NCI-H2107 (cell line): ENCODE measurements around the gene LPP.
"Not testable (repeated sequence)": the region's sequence is repeated elsewhere in the genome, so short reads cannot be mapped to it uniquely, and the experiment has no call there.

Experiments
- DNase-seq: peaks from one replicate; lab custom pipeline; 2025; lab: John Stamatoyannopoulos, UW

Gene LPP

DNA sequence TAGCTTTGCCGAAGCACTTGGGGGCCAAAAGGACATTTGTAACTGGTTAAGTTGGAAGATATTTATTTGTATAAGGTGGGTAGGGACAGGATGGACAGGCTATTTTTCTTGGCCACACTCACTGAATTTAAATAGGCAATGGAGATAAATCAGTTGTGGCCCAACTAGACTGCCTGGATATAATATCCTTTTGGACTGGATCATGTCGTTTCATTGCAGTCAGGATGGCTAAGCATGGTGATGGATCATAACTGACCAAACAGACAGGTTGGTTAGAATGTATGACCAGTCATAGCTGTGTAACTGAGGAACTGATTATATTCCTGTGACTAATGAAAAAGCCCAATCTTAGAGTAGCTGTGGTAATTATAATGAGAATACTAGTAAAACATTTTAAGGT lies 284.0 kb downstream of the LPP start:
- no peak for DNase-seq

- DNase-seq = no peak
Observed at GRCh38 chr3:188439080-188439479, 285.1 kb downstream of the LPP start.

DNA sequence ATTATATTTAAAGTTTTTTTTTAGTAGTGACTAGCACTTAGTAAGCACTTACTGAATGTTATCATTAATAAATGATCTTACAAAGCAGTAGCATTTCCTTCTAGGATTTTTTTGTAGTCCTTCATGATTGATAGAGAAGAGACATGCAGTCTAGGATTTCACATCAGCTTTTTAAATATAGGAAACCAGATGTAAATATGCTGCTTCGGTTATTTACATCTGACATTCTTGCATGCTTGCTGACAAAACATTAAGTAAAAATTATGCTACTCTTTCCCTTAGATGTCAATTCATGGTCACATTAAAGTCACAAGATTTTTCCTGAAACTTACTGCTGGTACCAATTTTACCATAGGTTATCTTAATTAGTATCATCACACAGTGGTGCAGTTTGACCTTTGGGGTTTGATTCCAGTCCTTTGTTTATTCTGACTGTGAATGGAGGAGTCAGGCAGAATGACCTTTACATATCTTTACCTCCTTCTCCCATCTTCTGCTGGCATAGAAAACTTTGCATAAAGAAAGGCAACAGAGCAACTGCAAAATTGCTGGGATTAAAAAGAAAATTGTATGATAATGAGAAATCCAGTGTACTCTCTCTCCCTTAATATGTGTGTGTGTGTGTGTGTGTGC lies 286.5 kb downstream of the LPP start:
- DNase-seq = no peak

- DNase-seq = no peak
Observed at GRCh38 chr3:188442430-188442829, 288.5 kb downstream of the LPP start.

DNA sequence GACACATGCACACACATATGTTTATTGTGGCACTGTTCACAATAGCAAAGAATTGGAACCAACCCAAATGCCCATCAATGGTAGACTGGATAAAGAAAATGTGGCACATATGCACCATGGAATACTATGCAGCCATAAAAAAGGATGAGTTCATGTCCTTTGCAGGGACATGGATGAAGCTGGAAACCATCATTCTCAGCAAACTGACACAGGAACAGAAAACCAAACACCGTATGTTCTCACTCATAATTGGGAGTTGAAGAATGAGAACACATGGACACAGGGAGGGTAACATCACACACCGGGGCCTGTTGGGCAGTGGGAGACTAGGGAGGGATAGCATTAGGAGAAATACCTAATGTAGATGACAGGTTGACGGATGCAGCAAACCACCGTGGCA lies 291.2 kb downstream of the LPP start:
- not testable (repeated sequence) for DNase-seq

DNA sequence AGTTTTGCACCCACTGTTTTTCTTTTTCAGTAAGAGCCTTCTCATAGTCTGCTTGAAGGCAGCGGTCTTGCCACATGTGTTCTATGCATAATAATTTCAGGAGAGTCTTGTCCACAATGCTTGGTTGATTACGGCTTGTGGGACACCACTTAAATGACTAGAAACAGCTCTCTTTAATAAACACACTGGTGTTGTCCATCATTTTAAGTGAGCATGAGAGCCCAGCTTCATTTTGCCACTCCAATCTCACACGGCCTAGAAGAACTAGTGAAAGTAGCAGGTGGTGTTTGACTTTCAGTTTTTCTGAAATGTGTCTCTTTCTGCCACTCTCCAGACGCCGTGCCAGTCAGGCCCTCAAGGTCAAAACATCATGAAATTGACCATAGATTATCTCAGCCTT lies 292.1 kb downstream of the LPP start:
- DNase-seq = no peak

GRCh38 chr3:188446766-188447165 lies 292.8 kb downstream of the LPP start:
- DNase-seq = no peak

GRCh38 chr3:188448813-188449212 lies 294.9 kb downstream of the LPP start:
- DNase-seq = no peak

DNA sequence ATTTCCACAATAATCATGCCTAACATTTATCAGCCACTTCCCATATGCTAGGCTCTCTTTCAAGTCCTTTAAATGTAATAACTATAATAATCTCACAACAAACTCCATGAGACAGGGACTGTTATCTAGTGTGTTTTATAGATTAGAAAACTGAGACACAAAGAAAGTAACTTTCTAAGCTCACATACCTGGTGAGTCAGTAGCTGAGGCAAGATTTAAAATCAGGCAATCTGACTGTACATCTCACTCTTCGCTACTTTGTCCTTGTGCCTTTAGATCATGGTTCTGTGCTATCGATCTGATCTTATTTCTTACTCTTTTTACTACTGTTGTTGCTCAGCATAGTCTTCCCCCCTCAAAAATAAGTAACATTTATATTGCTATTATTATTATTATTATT lies 295.5 kb downstream of the LPP start:
- no peak for DNase-seq

- no peak for DNase-seq
Observed at GRCh38 chr3:188452158-188452772, 298.3 kb downstream of the LPP start.

- DNase-seq = no peak
Observed at GRCh38 chr3:188453431-188454384, 299.8 kb downstream of the LPP start.

- DNase-seq = no peak
Observed at GRCh38 chr3:188455748-188456147, 301.8 kb downstream of the LPP start.

GRCh38 chr3:188458756-188459155 lies 304.8 kb downstream of the LPP start:
- DNase-seq = no peak

GRCh38 chr3:188465311-188465710 lies 311.4 kb downstream of the LPP start:
- no peak for DNase-seq

DNA sequence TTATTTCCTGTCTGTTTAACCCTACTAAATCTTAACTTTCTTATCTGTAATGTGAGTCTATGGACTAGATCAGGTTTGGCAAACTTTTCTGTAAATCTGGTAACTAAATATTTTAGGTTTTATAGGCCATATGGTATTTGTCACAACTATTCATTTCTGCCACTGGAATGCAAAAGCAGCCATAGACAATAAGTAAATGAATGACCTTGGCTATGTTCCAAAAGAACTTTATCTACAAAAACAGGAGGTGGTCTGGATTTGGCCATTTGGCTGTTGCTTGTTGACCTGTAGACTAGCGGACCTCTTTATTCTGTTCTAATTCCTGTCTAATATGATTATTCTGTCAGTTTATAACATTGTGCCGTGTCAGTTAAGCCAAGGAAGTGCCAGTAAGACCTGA lies 314.2 kb downstream of the LPP start:
- no peak for DNase-seq

DNA sequence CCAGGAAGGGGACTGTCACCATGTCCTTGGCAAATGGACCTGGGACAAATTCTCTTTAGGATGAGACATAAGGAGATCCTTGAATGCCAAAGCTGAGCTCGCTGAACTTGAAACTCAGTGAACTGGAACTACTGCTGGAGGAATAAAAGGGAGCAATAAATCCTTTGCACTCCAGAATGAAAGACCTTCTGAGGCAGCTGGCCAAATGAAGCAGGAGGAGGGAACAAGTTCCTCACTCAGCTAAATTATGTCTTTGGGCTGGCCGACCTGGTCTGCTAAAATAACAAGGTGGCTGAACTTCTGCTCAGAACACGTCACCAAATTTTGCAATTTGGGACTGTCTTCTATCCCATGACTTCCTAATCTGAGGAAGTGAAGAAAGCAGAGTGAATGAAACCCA lies 314.7 kb downstream of the LPP start:
- no peak for DNase-seq

- no peak for DNase-seq
Observed at GRCh38 chr3:188469228-188469885, 315.4 kb downstream of the LPP start.

- no peak for DNase-seq
Observed at GRCh38 chr3:188470508-188471130, 316.7 kb downstream of the LPP start.

DNA sequence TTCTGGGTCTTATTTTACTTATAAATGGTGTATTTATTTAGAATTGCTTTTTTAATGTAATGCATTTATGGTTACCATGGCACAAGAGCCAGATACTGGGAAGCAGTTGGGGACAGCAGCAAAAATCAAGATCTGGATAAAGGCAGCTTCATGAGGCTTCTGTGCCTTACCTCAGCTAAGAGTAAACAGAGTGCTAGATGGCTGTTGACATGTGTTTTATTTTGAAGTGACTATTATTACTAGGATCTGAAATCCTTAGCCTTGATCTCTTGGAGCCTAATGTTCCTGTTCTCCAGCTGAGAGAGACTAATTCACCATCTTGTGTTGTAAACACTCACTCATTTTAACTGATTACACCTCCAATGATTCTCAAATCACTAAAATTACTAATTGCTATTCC lies 317.8 kb downstream of the LPP start:
- no peak for DNase-seq

- no peak for DNase-seq
Observed at GRCh38 chr3:188472336-188472735, 318.4 kb downstream of the LPP start.

- no peak for DNase-seq
Observed at GRCh38 chr3:188473045-188473444, 319.1 kb downstream of the LPP start.
